IMR-90 (cell line): ENCODE data around the gene RAD51B. TPM values are rescaled to one million over a fixed set of nuclear protein-coding genes. Genes with fewer than 3 reads are reported as not detected.

Experiments used
- ATAC-seq: fragments of 200-7000 bp; cut with Tn5 transposase; 2 replicates; pipeline ENCODE4 v1.9.1; 2020; ENCODE audit warnings: low read depth, mild to moderate bottlenecking, moderate library complexity
- BruUV-seq: library from RNA; stranded (reverse); fragments of 400-500 nt; replicated peaks from 2 replicates; lab custom pipeline; 2021; lab: Mats Ljungman, UMichigan
- CTCF ChIA-PET: fragments of 300-600 bp; formaldehyde crosslinking; extraction: SDS; loops from one replicate; lab custom pipeline; 2021; ENCODE audit warnings: antibody characterized with exemption; lab: Yijun Ruan, JAX
- POLR2A ChIA-PET: fragments of 300-600 bp; sonication (Branson Sonifier 250); formaldehyde crosslinking; loops from one replicate; lab custom pipeline; 2022; ENCODE audit warnings: antibody characterized with exemption; ENCODE audit not compliant: unreplicated experiment; lab: Charles Lee
- DNase-seq: peaks from one replicate; pipeline ENCODE4 v3.0.0; 2013
- H2AFZ ChIP-seq: replicated peaks from 2 replicates; pipeline ENCODE3; 2013; ENCODE audit warnings: low read length, mild to moderate bottlenecking; ENCODE audit not compliant: poor library complexity
- H2AK5ac ChIP-seq: 2 replicates; pipeline ENCODE4 v1.6.1; 2013; ENCODE audit warnings: low read depth, low read length, inconsistent platforms
- H2AK9ac ChIP-seq: replicated peaks from 2 replicates; pipeline ENCODE3; 2013; ENCODE audit warnings: mild to moderate bottlenecking, low read depth, low read length, moderate library complexity; ENCODE audit not compliant: poor library complexity
- H2BK120ac ChIP-seq: 2 replicates; pipeline ENCODE4 v1.6.1; 2013; ENCODE audit warnings: low read depth, low read length, inconsistent platforms
- H2BK15ac ChIP-seq: 3 replicates; pipeline ENCODE4 v1.6.1; 2013; ENCODE audit warnings: low read depth, low read length, inconsistent platforms
- H2BK20ac ChIP-seq: 2 replicates; pipeline ENCODE4 v1.6.1; 2013; ENCODE audit warnings: low read depth, mild to moderate bottlenecking, inconsistent platforms, low read length, moderate library complexity
- H2BK5ac ChIP-seq: 2 replicates; pipeline ENCODE4 v1.6.1; 2013; ENCODE audit warnings: mild to moderate bottlenecking, low read depth, low read length, inconsistent platforms; ENCODE audit not compliant: poor library complexity, severe bottlenecking
- H3K14ac ChIP-seq: replicated peaks from 2 replicates; pipeline ENCODE4 v1.6.1; 2013; ENCODE audit warnings: low read depth, low read length, inconsistent platforms
- H3K18ac ChIP-seq: 2 replicates; pipeline ENCODE4 v1.6.1; 2013; ENCODE audit warnings: low read depth, low read length, control low read depth
- H3K23ac ChIP-seq: 2 replicates; pipeline ENCODE4 v1.6.1; 2013; ENCODE audit warnings: low read depth, low read length, inconsistent platforms
- H3K27ac ChIP-seq: 2 replicates; pipeline ENCODE4 v1.5.1; 2013; ENCODE audit warnings: mild to moderate bottlenecking, control low read depth, low read length; ENCODE audit not compliant: insufficient read depth
- H3K27me3 ChIP-seq: 2 replicates; pipeline ENCODE4 v1.6.1; 2013; ENCODE audit warnings: low read length; ENCODE audit not compliant: control insufficient read depth, insufficient read depth
- H3K36me3 ChIP-seq: 2 replicates; pipeline ENCODE4 v1.6.1; 2013; ENCODE audit warnings: low read length, mixed read lengths; ENCODE audit not compliant: control insufficient read depth, insufficient read depth
- H3K4ac ChIP-seq: 2 replicates; pipeline ENCODE4 v1.6.1; 2013; ENCODE audit warnings: low read depth, low read length, inconsistent platforms
- H3K4me1 ChIP-seq: 2 replicates; pipeline ENCODE4 v1.6.1; 2013; ENCODE audit warnings: low read length, mixed read lengths; ENCODE audit not compliant: control insufficient read depth, insufficient read depth
- H3K4me2 ChIP-seq: 2 replicates; pipeline ENCODE4 v1.6.1; 2013; ENCODE audit warnings: low read depth, mild to moderate bottlenecking, control low read depth, low read length, moderate library complexity
- H3K4me3 ChIP-seq: 2 replicates; pipeline ENCODE4 v1.5.1; 2013; ENCODE audit warnings: low read depth, mild to moderate bottlenecking, control low read depth, low read length, moderate library complexity; ENCODE audit not compliant: insufficient read depth
- H3K56ac ChIP-seq: 2 replicates; pipeline ENCODE4 v1.6.1; 2013; ENCODE audit warnings: low read length, inconsistent platforms; ENCODE audit not compliant: insufficient read depth; ENCODE audit errors: extremely low read depth
- H3K79me1 ChIP-seq, 2 experiments: 2 replicates each; pipeline ENCODE4 v1.6.1; 2013; ENCODE audit warnings: low read length in 2 of 2, inconsistent platforms in 1 of 2, low read depth in 1 of 2
- H3K9ac ChIP-seq: 2 replicates; pipeline ENCODE4 v1.6.1; 2013; ENCODE audit warnings: low read depth, low read length, control low read depth
- H3K9me1 ChIP-seq: 2 replicates; pipeline ENCODE4 v1.6.1; 2013; ENCODE audit warnings: low read length, inconsistent platforms; ENCODE audit not compliant: insufficient read depth
- H3K9me3 ChIP-seq: 2 replicates; pipeline ENCODE4 v1.6.1; 2013; ENCODE audit warnings: low read length; ENCODE audit not compliant: control insufficient read depth, insufficient read depth
- H4K20me1 ChIP-seq: 2 replicates; pipeline ENCODE4 v1.6.1; 2013; ENCODE audit warnings: low read length, inconsistent platforms; ENCODE audit not compliant: insufficient read depth
- H4K5ac ChIP-seq: 2 replicates; pipeline ENCODE4 v1.6.1; 2013; ENCODE audit warnings: mild to moderate bottlenecking, low read depth, low read length, control low read depth
- H4K8ac ChIP-seq, 2 experiments: 2 replicates each; pipeline ENCODE4 v1.6.1; 2013; ENCODE audit warnings: low read depth in 2 of 2, low read length in 2 of 2, control low read depth in 1 of 2, inconsistent platforms in 1 of 2
- H4K91ac ChIP-seq: 2 replicates; pipeline ENCODE4 v1.6.1; 2013; ENCODE audit warnings: low read depth, low read length, inconsistent platforms; ENCODE audit not compliant: insufficient read depth
- CHD1 ChIP-seq: IDR thresholded peaks from 2 replicates; pipeline ENCODE4 v1.6.1; 2012; ENCODE audit warnings: low read depth, low read length, improper control_type of control experiment
- MAZ ChIP-seq: IDR thresholded peaks from 2 replicates; pipeline ENCODE4 v1.6.1; 2012; ENCODE audit warnings: low read depth, mild to moderate bottlenecking, low read length, improper control_type of control experiment, moderate library complexity, borderline replicate concordance
- POLR2A ChIP-seq: IDR thresholded peaks from 2 replicates; pipeline ENCODE4 v1.6.1; 2012; ENCODE audit warnings: mild to moderate bottlenecking, low read depth, low read length
- RCOR1 ChIP-seq: IDR thresholded peaks from 2 replicates; pipeline ENCODE4 v1.6.1; 2012; ENCODE audit warnings: mild to moderate bottlenecking, low read length, improper control_type of control experiment; ENCODE audit not compliant: insufficient replicate concordance
- WGBS, 2 experiments: methylation state at CpG; one replicate each; pipeline versions ENCODE4 v1.1.5 to v1.1.7; 2013; ENCODE audit warnings: missing lambda C conversion rate in 2 of 2; ENCODE audit not compliant: insufficient read length in 1 of 2; ENCODE audit errors: extremely low coverage in 2 of 2; 5-methylcytosine and 5-hydroxymethylcytosine counted together
- dilution Hi-C: fragments of 300-500 bp; cut with HindIII; formaldehyde crosslinking; loops from one replicate; pipeline ENCODE4 v1.14.3; 2018; ENCODE audit warnings: low sequenced_read_pairs; ENCODE audit not compliant: unreplicated experiment
- in situ Hi-C: fragments of 300-500 bp; cut with MboI; formaldehyde crosslinking; loops from 3 replicates; pipeline ENCODE4 v1.14.3; 2019; ENCODE audit warnings: low sequenced_read_pairs, inconsistent platforms, mixed read lengths
- intact Hi-C: fragments of 100-400 bp; cut with micrococcal nuclease; formaldehyde crosslinking; loops from 2 replicates; pipeline ENCODE4 v1.10.0; 2022
- polyA plus RNA-seq, 3 experiments: library from polyadenylated mRNA; depleted of rRNA; stranded (reverse); fragments of >200 nt; gene quantifications; 2 replicates each; pipeline ENCODE4 v1.2.3, GENCODE V29; 2012; ENCODE audit warnings: low replicate concordance in 1 of 3
- total RNA-seq: library from RNA; depleted of rRNA; stranded (reverse); fragments of >200 nt; gene quantifications from 2 replicates; pipeline ENCODE4 v1.2.3, GENCODE V29; 2012
- TF ChIP-seq, protein P1 (sequence below): fragments of 150-350 bp; IDR thresholded peaks from 2 replicates; pipeline ENCODE4 v1.6.1; 2016; ENCODE audit warnings: low read depth, mild to moderate bottlenecking, low read length, moderate library complexity, borderline replicate concordance
- TF ChIP-seq, protein P2 (sequence below): conservative IDR thresholded peaks from 2 replicates; pipeline ENCODE4 v1.5.1; 2012; ENCODE audit warnings: mild to moderate bottlenecking, low read depth, low read length, improper control_type of control experiment

RAD51B gene
- total and polyA plus RNA-seq, 2 of the 4 experiments (the other 2 are of a cell fraction): 5.1 to 18.8 TPM

DNA sequence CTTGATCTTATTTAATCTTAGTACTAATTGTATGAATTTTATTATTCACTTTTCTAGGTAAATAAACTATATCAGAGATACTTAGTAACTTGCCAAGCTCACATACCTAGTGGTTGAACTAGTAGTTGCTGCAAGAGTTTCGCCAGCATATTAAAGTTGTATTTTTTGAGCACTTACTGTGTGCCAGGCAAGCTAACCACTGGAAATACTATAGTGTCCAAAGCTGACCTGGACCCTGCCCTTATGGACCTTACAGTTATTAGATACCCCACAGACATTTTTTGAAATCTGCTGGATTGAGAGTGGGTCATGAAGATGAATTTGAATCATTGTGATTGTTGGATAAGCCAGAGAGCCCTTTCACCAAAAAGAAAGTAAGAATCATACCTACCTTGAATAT is 125.0 kb downstream of the RAD51B start:
- no peak overlapping the region for H2AFZ ChIP-seq
- no peak overlapping the region for H2AK9ac ChIP-seq
- H3K79me1 ChIP-seq: peaks cover 0 to 3% of the 10 kb centered on the region in 2 experiments; a peak in 1 of 4 replicates
- H4K5ac ChIP-seq: no peak overlapping the region
- H2BK20ac ChIP-seq: peak overlapping the region; percentile 10
- no CpG with 5 or more reads among the region's 1 CpG for WGBS, 2 experiments
- ATAC-seq (no peak), DNase-seq (no peak)
- no peak for TF ChIP-seq RCOR1
- TF ChIP-seq, protein P1, sequence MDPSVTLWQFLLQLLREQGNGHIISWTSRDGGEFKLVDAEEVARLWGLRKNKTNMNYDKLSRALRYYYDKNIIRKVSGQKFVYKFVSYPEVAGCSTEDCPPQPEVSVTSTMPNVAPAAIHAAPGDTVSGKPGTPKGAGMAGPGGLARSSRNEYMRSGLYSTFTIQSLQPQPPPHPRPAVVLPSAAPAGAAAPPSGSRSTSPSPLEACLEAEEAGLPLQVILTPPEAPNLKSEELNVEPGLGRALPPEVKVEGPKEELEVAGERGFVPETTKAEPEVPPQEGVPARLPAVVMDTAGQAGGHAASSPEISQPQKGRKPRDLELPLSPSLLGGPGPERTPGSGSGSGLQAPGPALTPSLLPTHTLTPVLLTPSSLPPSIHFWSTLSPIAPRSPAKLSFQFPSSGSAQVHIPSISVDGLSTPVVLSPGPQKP: no peak
- no peak for TF ChIP-seq CHD1
- TF ChIP-seq, protein P2, sequence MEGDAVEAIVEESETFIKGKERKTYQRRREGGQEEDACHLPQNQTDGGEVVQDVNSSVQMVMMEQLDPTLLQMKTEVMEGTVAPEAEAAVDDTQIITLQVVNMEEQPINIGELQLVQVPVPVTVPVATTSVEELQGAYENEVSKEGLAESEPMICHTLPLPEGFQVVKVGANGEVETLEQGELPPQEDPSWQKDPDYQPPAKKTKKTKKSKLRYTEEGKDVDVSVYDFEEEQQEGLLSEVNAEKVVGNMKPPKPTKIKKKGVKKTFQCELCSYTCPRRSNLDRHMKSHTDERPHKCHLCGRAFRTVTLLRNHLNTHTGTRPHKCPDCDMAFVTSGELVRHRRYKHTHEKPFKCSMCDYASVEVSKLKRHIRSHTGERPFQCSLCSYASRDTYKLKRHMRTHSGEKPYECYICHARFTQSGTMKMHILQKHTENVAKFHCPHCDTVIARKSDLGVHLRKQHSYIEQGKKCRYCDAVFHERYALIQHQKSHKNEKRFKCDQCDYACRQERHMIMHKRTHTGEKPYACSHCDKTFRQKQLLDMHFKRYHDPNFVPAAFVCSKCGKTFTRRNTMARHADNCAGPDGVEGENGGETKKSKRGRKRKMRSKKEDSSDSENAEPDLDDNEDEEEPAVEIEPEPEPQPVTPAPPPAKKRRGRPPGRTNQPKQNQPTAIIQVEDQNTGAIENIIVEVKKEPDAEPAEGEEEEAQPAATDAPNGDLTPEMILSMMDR: no peak
- no peak for TF ChIP-seq POLR2A
- TF ChIP-seq MAZ: no peak
- H3K4me2 ChIP-seq: no peak overlapping the region; the same call in 1 of the 2 replicates
- H2BK5ac ChIP-seq: no peak overlapping the region
- no peak overlapping the region; the same call in 1 of the 2 replicates for H3K14ac ChIP-seq
- in situ Hi-C loops: no loop called here
- H3K56ac ChIP-seq: no peak overlapping the region
- intact Hi-C loops: loop anchor here (1.0 to 10.0 kb wide), 8 partner anchors 203 to 872 kb away; no protein-coding TSS in a partner anchor
- no peak overlapping the region for H3K4me3 ChIP-seq
- H2AK5ac ChIP-seq: no peak overlapping the region
- no peak overlapping the region; the same call in 1 of the 2 replicates for H3K23ac ChIP-seq
- peak overlapping the region; percentile 2; the same call in 2 of the 3 replicates for H2BK15ac ChIP-seq
- no peaks in the 10 kb centered on the region for H3K27me3 ChIP-seq
- no peak overlapping the region for H3K9ac ChIP-seq
- H3K9me3 ChIP-seq: peaks cover under 1% of the 10 kb centered on the region; the same call in 1 of the 2 replicates
- no TSS peak for BruUV-seq
- peak overlapping the region in 1 of 2 experiments; percentile 37; a peak in 2 of 4 replicates for H4K8ac ChIP-seq
- H4K20me1 ChIP-seq: no peaks in the 10 kb centered on the region
- H3K9me1 ChIP-seq: no peaks in the 10 kb centered on the region
- H3K27ac ChIP-seq: no peak overlapping the region
- ChIA-PET CTCF (interaction anchor here (0.6 to 2.2 kb wide), 10 partner anchors 14 to 880 kb away, joined by 3 to 7 read pairs (median 4); no protein-coding TSS in a partner anchor), POLR2A (interaction anchor here (0.5 to 0.6 kb wide), 3 partner anchors 135 to 254 kb away, joined by 3 to 4 read pairs (median 4); no protein-coding TSS in a partner anchor)
- dilution Hi-C loops: no loop called here
- H3K18ac ChIP-seq: peak overlapping the region; percentile 4; the same call in 1 of the 2 replicates
- H2BK120ac ChIP-seq: peak overlapping the region; percentile 38; the same call in 1 of the 2 replicates
- H3K4me1 ChIP-seq: peaks cover 17% of the 10 kb centered on the region
- H4K91ac ChIP-seq: no peak overlapping the region
- no peaks in the 10 kb centered on the region for H3K36me3 ChIP-seq
- peak overlapping the region; percentile 27; the same call in 1 of the 2 replicates for H3K4ac ChIP-seq
